Body of pancreas (tissue), 4 donors: ENCODE results near the gene KIF25.

Experiments
- CTCF ChIP-seq, 7 experiments: fragments of 450-650 bp in 4 of 7; fragments of 200-600 bp in 3 of 7; sonication (generic) in 3 of 7; IDR thresholded peaks; one replicate each; pipeline ENCODE4 v1.5.1; 2016 to 2019; ENCODE audit warnings: antibody characterized with exemption in 7 of 7
- POLR2A ChIP-seq, 3 donors: fragments of 450-650 bp; IDR thresholded peaks; one replicate each; pipeline ENCODE4 v1.6.1; 2016; ENCODE audit warnings: antibody characterized with exemption in 3 of 3, mild to moderate bottlenecking in 2 of 3

GRCh38 chr6:167965592-167966539, 31.6 kb upstream of the KIF25 start:
- TF ChIP-seq POLR2A (IDR thresholded peaks at IDR 0.05) (no peak), CTCF (IDR thresholded peaks at IDR 0.05) (no peak)
